ENCODE data around the gene ZNF814. TPM values are rescaled to one million over a fixed set of nuclear protein-coding genes. Genes with fewer than 3 reads are reported as not detected.
"Not testable (repeated sequence)": the region's sequence is repeated elsewhere in the genome, so short reads cannot be mapped to it uniquely, and the experiment has no call there.

The ZNF814 gene
- total and polyA plus RNA-seq, 2 experiments from 2014 or later = 80.4 to 86.9 TPM

- Histone ChIP-seq H3K79me2 (replicated peaks; ENCODE audit: insufficient read depth) (peaks cover 94% of the 10 kb centered on the region), H3K9me2 (ENCODE audit: insufficient read depth) (no peaks in the 10 kb centered on the region), H3K27ac (ENCODE audit: low read depth) (0 out of 2 replicates have a peak overlapping the region, but pooled peaks have one; percentile 61), H4K20me1 (replicated peaks; ENCODE audit: insufficient read depth) (peaks cover 81% of the 10 kb centered on the region), H3K36me3 (ENCODE audit: insufficient read depth) (peaks cover 23% of the 10 kb centered on the region), H3K27me3 (ENCODE audit: insufficient read depth) (no peaks in the 10 kb centered on the region), H3K4me3 (no peak overlapping the region), H2AFZ (no peak overlapping the region), H3K4me2 (no peak overlapping the region), H3K4me1 (ENCODE audit: insufficient read depth) (no peaks in the 10 kb centered on the region), H3F3A (replicated peaks; ENCODE audit: low read depth) (peaks cover 45% of the 10 kb centered on the region)
- no peak for DNase-seq (ENCODE audit: low spot score)
- TF ChIP-seq ETS1 (IDR thresholded peaks at IDR 0.05) = no peak
- Mint-ChIP-seq H3K4me1 (no peaks in the 10 kb centered on the region; the same call in 2 of the 3 replicates), H3K36me3 (ENCODE audit: low read depth) (peaks cover 86% of the 10 kb centered on the region), H3K27ac (no peak overlapping the region), H3K4me3 (no peak overlapping the region), H3K9me3 (no peaks in the 10 kb centered on the region), H3K27me3 (ENCODE audit: insufficient read depth, low read depth, poor library complexity) (no peaks in the 10 kb centered on the region)
- ATAC-seq = no peak
These were observed 47.6 kb downstream of the ZNF814 start for GRCh38 chr19:57841122-57841763.

- not testable (repeated sequence) for H3K9me2 ChIP-seq (ENCODE audit: insufficient read depth); H3K27me3 ChIP-seq (ENCODE audit: insufficient read depth); H3K4me1 Mint-ChIP-seq; H2AFZ ChIP-seq; H3K27ac ChIP-seq (ENCODE audit: low read depth); H3K4me2 ChIP-seq; H3K4me3 Mint-ChIP-seq; ATAC-seq; H3K4me1 ChIP-seq (ENCODE audit: insufficient read depth); H3K27ac Mint-ChIP-seq; H3K9me3 Mint-ChIP-seq; H3K27me3 Mint-ChIP-seq (ENCODE audit: insufficient read depth, low read depth, poor library complexity); DNase-seq (ENCODE audit: low spot score); H3K4me3 ChIP-seq
- peaks cover 56% of the 10 kb centered on the region for H4K20me1 ChIP-seq (replicated peaks; ENCODE audit: insufficient read depth)
- peaks cover 69% of the 10 kb centered on the region for H3K79me2 ChIP-seq (replicated peaks; ENCODE audit: insufficient read depth)
- peaks cover 69% of the 10 kb centered on the region for H3K36me3 Mint-ChIP-seq (ENCODE audit: low read depth)
- peaks cover 22% of the 10 kb centered on the region for H3F3A ChIP-seq (replicated peaks; ENCODE audit: low read depth)
- peaks cover 20% of the 10 kb centered on the region for H3K36me3 ChIP-seq (ENCODE audit: insufficient read depth)
These were observed 50.1 kb downstream of the ZNF814 start for GRCh38 chr19:57838622-57839191.

- not testable (repeated sequence) for H3F3A ChIP-seq (replicated peaks; ENCODE audit: low read depth); H2AFZ ChIP-seq; H3K4me1 Mint-ChIP-seq; ATAC-seq; H3K27ac Mint-ChIP-seq; H3K4me2 ChIP-seq; H3K36me3 ChIP-seq (ENCODE audit: insufficient read depth); H3K4me3 ChIP-seq; H3K27me3 Mint-ChIP-seq (ENCODE audit: insufficient read depth, low read depth, poor library complexity); H3K9me3 Mint-ChIP-seq; H3K9me2 ChIP-seq (ENCODE audit: insufficient read depth); H3K27ac ChIP-seq (ENCODE audit: low read depth); H3K4me3 Mint-ChIP-seq; H3K4me1 ChIP-seq (ENCODE audit: insufficient read depth); H3K27me3 ChIP-seq (ENCODE audit: insufficient read depth); DNase-seq (ENCODE audit: low spot score)
- H3K79me2 ChIP-seq (replicated peaks; ENCODE audit: insufficient read depth) = peaks cover 60% of the 10 kb centered on the region
- peaks cover 44% of the 10 kb centered on the region for H4K20me1 ChIP-seq (replicated peaks; ENCODE audit: insufficient read depth)
- peaks cover 60% of the 10 kb centered on the region for H3K36me3 Mint-ChIP-seq (ENCODE audit: low read depth)
These were observed 51.8 kb downstream of the ZNF814 start for GRCh38 chr19:57836991-57837390.

- Mint-ChIP-seq H3K4me1 (peaks cover 33% of the 10 kb centered on the region), H3K36me3 (ENCODE audit: low read depth) (peaks cover 41% of the 10 kb centered on the region), H3K4me3 (peak within 1 kb of the TSS; percentile 98), H3K27ac (peak within 1 kb of the TSS; percentile 97), H3K9me3 (no peaks in the 10 kb centered on the region), H3K27me3 (ENCODE audit: insufficient read depth, low read depth, poor library complexity) (peaks cover 8% of the 10 kb centered on the region)
- Histone ChIP-seq H4K20me1 (replicated peaks; ENCODE audit: insufficient read depth) (peaks cover 39% of the 10 kb centered on the region), H3K4me1 (ENCODE audit: insufficient read depth) (peaks cover 16% of the 10 kb centered on the region), H3K79me2 (replicated peaks; ENCODE audit: insufficient read depth) (peaks cover 68% of the 10 kb centered on the region), H3K36me3 (ENCODE audit: insufficient read depth) (no peaks in the 10 kb centered on the region), H2AFZ (no peak within 1 kb of the TSS), H3F3A (replicated peaks; ENCODE audit: low read depth) (peaks cover 12% of the 10 kb centered on the region), H3K9me2 (ENCODE audit: insufficient read depth) (no peaks in the 10 kb centered on the region), H3K4me3 (peak within 1 kb of the TSS; percentile 68), H3K27ac (ENCODE audit: low read depth) (peak within 1 kb of the TSS; percentile 90), H3K27me3 (ENCODE audit: insufficient read depth) (no peaks in the 10 kb centered on the region), H3K4me2 (peak within 1 kb of the TSS; percentile 85)
- DNase-seq (ENCODE audit: low spot score) = peak; percentile 99
- peak; percentile 97 for ATAC-seq
- TF ChIP-seq EZH2phosphoT487 (IDR thresholded peaks at IDR 0.05; ENCODE audit: unreplicated experiment) (no peak), NANOG (IDR thresholded peaks at IDR 0.05; ENCODE audit: borderline replicate concordance) (no peak), EZH2 (IDR thresholded peaks at IDR 0.05; ENCODE audit: low read depth, unreplicated experiment) (no peak), ETS1 (IDR thresholded peaks at IDR 0.05) (peak; percentile 94), CREB1 (CRISPR knock-in tag; IDR thresholded peaks at IDR 0.05; ENCODE audit: low read depth) (peak; percentile 79), ZNF114 (CRISPR knock-in tag; IDR thresholded peaks at IDR 0.05) (no peak), POLR2AphosphoS5 (IDR thresholded peaks at IDR 0.05; ENCODE audit: low read depth) (peak; percentile 68; the same call in 1 of the 2 replicates)
These were observed 58.7 kb downstream of the ZNF814 start, which contains the start of gene ZNF587B for GRCh38 chr19:57830071-57830602. Gene ZNF587B (plus strand): TSS chr19:57830299. CDS start chr19:57830529, 230 bp downstream.
